H1 (cell line): ENCODE measurements around the gene FDPS. TPM values are rescaled to one million over a fixed set of nuclear protein-coding genes. Genes with fewer than 3 reads are reported as not detected.

Experiments used
- CTCF ChIA-PET: fragments of 300-600 bp; sonication (Branson Sonifier 250); formaldehyde crosslinking; loops from one replicate; lab custom pipeline; 2021; ENCODE audit not compliant: partially characterized antibody; lab: Charles Lee
- POLR2A ChIA-PET: fragments of 300-600 bp; sonication (Branson Sonifier 250); formaldehyde crosslinking; loops from one replicate; lab custom pipeline; 2021; ENCODE audit warnings: inconsistent platforms; ENCODE audit not compliant: partially characterized antibody; lab: Charles Lee
- DNase-seq, 2 experiments: peaks; one replicate each; pipeline versions ENCODE4 v3.0.0 to v3.0.0-alpha.2; 2010 to 2022; ENCODE audit warnings: low spot score in 2 of 2, low read depth in 1 of 2, mixed read lengths in 1 of 2
- FAIRE-seq: peaks from 2 replicates; lab custom pipeline; 2011; peaks lifted over from hg19 to GRCh38; lab: Jason Lieb, UNC
- H2AFZ ChIP-seq: 2 replicates; pipeline ENCODE4 v1.8.1; 2012; ENCODE audit warnings: low read length, inconsistent platforms
- H2AK5ac ChIP-seq: 2 replicates; pipeline ENCODE4 v1.6.1; 2013; ENCODE audit warnings: low read depth, low read length
- H2BK120ac ChIP-seq: replicated peaks from 2 replicates; pipeline ENCODE3; 2013; ENCODE audit warnings: low read depth, low read length, inconsistent platforms
- H2BK12ac ChIP-seq: 2 replicates; pipeline ENCODE4 v1.6.1; 2013; ENCODE audit warnings: low read depth, low read length
- H2BK15ac ChIP-seq: 2 replicates; pipeline ENCODE4 v1.6.1; 2013; ENCODE audit warnings: low read length
- H2BK20ac ChIP-seq: 2 replicates; pipeline ENCODE4 v1.6.1; 2013; ENCODE audit warnings: low read length
- H2BK5ac ChIP-seq: 2 replicates; pipeline ENCODE4 v1.6.1; 2013; ENCODE audit warnings: low read depth, low read length
- H3K14ac ChIP-seq: 2 replicates; pipeline ENCODE4 v1.6.1; 2013; ENCODE audit warnings: inconsistent platforms; ENCODE audit not compliant: insufficient read length
- H3K18ac ChIP-seq: 2 replicates; pipeline ENCODE4 v1.6.1; 2013; ENCODE audit warnings: low read length; ENCODE audit errors: extremely low read depth
- H3K23ac ChIP-seq: 2 replicates; pipeline ENCODE4 v1.6.1; 2013; ENCODE audit warnings: inconsistent platforms; ENCODE audit not compliant: insufficient read length
- H3K23me2 ChIP-seq: 2 replicates; pipeline ENCODE4 v1.6.1; 2013; ENCODE audit warnings: low read depth, low read length
- H3K27ac ChIP-seq: 2 replicates; pipeline ENCODE4 v1.6.1; 2011; ENCODE audit warnings: low read depth, low read length, inconsistent platforms
- H3K27me3 ChIP-seq, 4 experiments: replicated peaks in 1 of 4; 1 replicate in 1 of 4; 2 replicates in 3 of 4; pipeline versions ENCODE4 v1.6.1 to v1.8.1; 2011 to 2013; ENCODE audit warnings: low read length in 3 of 4, mild to moderate bottlenecking in 3 of 4, inconsistent platforms in 2 of 4, mixed read lengths in 2 of 4, moderate library complexity in 1 of 4; ENCODE audit not compliant: control insufficient read depth in 3 of 4, insufficient read depth in 3 of 4; ENCODE audit errors: extremely low read depth in 1 of 4
- H3K36me3 ChIP-seq, 4 experiments: 2 replicates each; pipeline versions ENCODE4 v1.6.1 to v1.8.1; 2011 to 2013; ENCODE audit warnings: mild to moderate bottlenecking in 4 of 4, low read length in 3 of 4, moderate library complexity in 2 of 4, control low read depth in 1 of 4, inconsistent platforms in 1 of 4; ENCODE audit not compliant: insufficient read depth in 4 of 4, control insufficient read depth in 2 of 4
- H3K4ac ChIP-seq: replicated peaks from 2 replicates; pipeline ENCODE3; 2013; ENCODE audit warnings: low read length, low read depth, mixed read lengths, inconsistent platforms; ENCODE audit not compliant: insufficient read length
- H3K4me1 ChIP-seq, 4 experiments: replicated peaks in 1 of 4; 1 replicate in 1 of 4; 2 replicates in 3 of 4; pipeline versions ENCODE4 v1.6.1 to v1.8.1; 2011 to 2013; ENCODE audit warnings: low read length in 3 of 4, inconsistent platforms in 2 of 4, mixed read lengths in 1 of 4; ENCODE audit not compliant: insufficient read depth in 4 of 4, control insufficient read depth in 3 of 4
- H3K4me2 ChIP-seq, 2 experiments: 2 replicates each; pipeline versions ENCODE4 v1.6.1 to v1.8.1; 2011 to 2013; ENCODE audit warnings: low read depth in 2 of 2, low read length in 2 of 2, control low read depth in 1 of 2, inconsistent platforms in 1 of 2, mild to moderate bottlenecking in 1 of 2; ENCODE audit not compliant: insufficient read depth in 1 of 2
- H3K4me3 ChIP-seq, 4 experiments: fragments of 200-600, 300-600 bp in 1 of 4; sonication (generic), shearing (Covaris generic), sonication (Bioruptor Twin) in 1 of 4; 2 replicates each; pipeline versions ENCODE4 v1.5.1 to v1.8.1; 2011 to 2016; ENCODE audit warnings: low read length in 4 of 4, low read depth in 3 of 4, control low read depth in 2 of 4, inconsistent platforms in 2 of 4, mild to moderate bottlenecking in 2 of 4, mixed read lengths in 1 of 4, moderate library complexity in 1 of 4; ENCODE audit not compliant: insufficient read depth in 2 of 4; ENCODE audit errors: extremely low read depth in 1 of 4
- H3K56ac ChIP-seq: replicated peaks from 2 replicates; pipeline ENCODE3; 2013; ENCODE audit warnings: low read depth, mild to moderate bottlenecking, mixed read lengths, low read length, inconsistent platforms; ENCODE audit not compliant: insufficient read length
- H3K79me1 ChIP-seq: 2 replicates; pipeline ENCODE4 v1.6.1; 2013; ENCODE audit warnings: low read depth, low read length, control low read depth
- H3K79me2 ChIP-seq, 2 experiments: 2 replicates each; pipeline versions ENCODE4 v1.6.1 to v1.8.1; 2012 to 2013; ENCODE audit warnings: low read length in 2 of 2, mild to moderate bottlenecking in 2 of 2, inconsistent platforms in 1 of 2; ENCODE audit not compliant: insufficient read depth in 2 of 2, control insufficient read depth in 1 of 2
- H3K9ac ChIP-seq, 4 experiments: replicated peaks in 1 of 4; 1 replicate in 1 of 4; 2 replicates in 3 of 4; pipeline versions ENCODE4 v1.6.1 to v1.8.1; 2011 to 2013; ENCODE audit warnings: low read depth in 3 of 4, low read length in 3 of 4, control low read depth in 2 of 4, mild to moderate bottlenecking in 2 of 4, moderate library complexity in 2 of 4, inconsistent platforms in 1 of 4; ENCODE audit errors: extremely low read depth in 1 of 4
- H3K9me3 ChIP-seq, 2 experiments: 2 replicates each; pipeline versions ENCODE4 v1.6.1 to v1.8.1; 2012 to 2013; ENCODE audit warnings: mild to moderate bottlenecking in 2 of 2, moderate library complexity in 2 of 2, control low read depth in 1 of 2, inconsistent platforms in 1 of 2, low read depth in 1 of 2, low read length in 1 of 2, mixed read lengths in 1 of 2; ENCODE audit not compliant: insufficient read depth in 2 of 2
- H4K20me1 ChIP-seq, 2 experiments: replicated peaks in 1 of 2; 2 replicates each; pipeline versions ENCODE3 to v1.8.1; 2011 to 2013; ENCODE audit warnings: inconsistent platforms in 2 of 2, low read length in 2 of 2, mild to moderate bottlenecking in 1 of 2; ENCODE audit not compliant: insufficient read depth in 2 of 2, control insufficient read depth in 1 of 2
- H4K5ac ChIP-seq: 2 replicates; pipeline ENCODE4 v1.6.1; 2013; ENCODE audit warnings: low read length, low read depth, mixed read lengths, inconsistent platforms; ENCODE audit not compliant: insufficient read length
- H4K8ac ChIP-seq: 2 replicates; pipeline ENCODE4 v1.8.0; 2013; ENCODE audit warnings: mild to moderate bottlenecking, moderate library complexity, low read length, inconsistent platforms; ENCODE audit not compliant: insufficient read depth; ENCODE audit errors: extremely low read depth
- H4K91ac ChIP-seq: replicated peaks from 2 replicates; pipeline ENCODE3; 2013; ENCODE audit warnings: low read length, mixed read lengths, inconsistent platforms; ENCODE audit not compliant: insufficient read length
- CBX5 ChIP-seq: fragments of 300-800, 300-1000 bp; sonication (generic); IDR thresholded peaks from 2 replicates; pipeline ENCODE4 v1.7.1; 2016; ENCODE audit warnings: antibody characterized with exemption, low read length, low read depth
- SIN3A ChIP-seq, 2 experiments: IDR thresholded peaks in 1 of 2; conservative IDR thresholded peaks in 1 of 2; 2 replicates each; pipeline ENCODE4 v1.6.1; 2011 to 2012; ENCODE audit warnings: low read length in 2 of 2, improper control_type of control experiment in 1 of 2, low read depth in 1 of 2, mild to moderate bottlenecking in 1 of 2
- SP4 ChIP-seq: IDR thresholded peaks from 2 replicates; pipeline ENCODE4 v1.6.1; 2012; ENCODE audit warnings: low read length, inconsistent platforms
- WGBS, 2 experiments: shearing (Covaris generic) in 1 of 2; methylation state at CpG; one replicate each; pipeline versions ENCODE4 v1.1.6 to v1.1.7; 2013 to 2015; ENCODE audit warnings: low lambda C conversion rate in 2 of 2, mixed read lengths in 2 of 2, inconsistent platforms in 1 of 2, low coverage in 1 of 2, missing lambda C conversion rate in 1 of 2; ENCODE audit not compliant: insufficient replicate concordance in 2 of 2, insufficient coverage in 1 of 2, insufficient read length in 1 of 2; ENCODE audit errors: extremely low coverage in 1 of 2, missing lambda C conversion rate in 1 of 2; 5-methylcytosine and 5-hydroxymethylcytosine counted together
- polyA plus RNA-seq, 7 experiments: library from polyadenylated mRNA; depleted of rRNA in 3 of 7; stranded (reverse) in 5 of 7; unstranded in 2 of 7; fragments of >200 nt in 5 of 7; fragments of 200-250 nt in 2 of 7; gene quantifications; 1 replicate in 5 of 7; 2 replicates in 1 of 7; 4 replicates in 1 of 7; pipeline versions ENCODE4 v1.2.1 to v1.2.3, GENCODE V29; 2011 to 2013; ENCODE audit warnings: missing spikeins in 2 of 7, mixed read lengths in 2 of 7
- total RNA-seq: library from RNA; stranded (reverse); fragmentation: NEBNext Ultra II Directional; extraction: Animal tissue kit (Norgen Biotek cat#: 25700); gene quantifications from 2 replicates; pipeline ENCODE4 v1.2.1, GENCODE V29; 2021

FDPS gene
- total and polyA plus RNA-seq, 2 of the 8 experiments (the other 6 are each of a cell fraction or from before 2014, with no cell fraction given): 267 to 368 TPM

- H4K5ac ChIP-seq: peak overlapping the region; percentile 95
- TF ChIP-seq SIN3A (conservative IDR thresholded peaks at IDR 0.05 in 1 of 2, IDR thresholded peaks at IDR 0.05 in 1 of 2; ENCODE audit: low read depth in 1 of 2, low read length in 2 of 2) (0 out of 4 replicates have a peak, but pooled peaks of 1 of the 2 experiments have one; percentile 12), SP4 (no peak), CBX5 (no peak)
- H2AFZ ChIP-seq: 0 out of 2 replicates have a peak overlapping the region, but pooled peaks have one; percentile 68
- H3K79me2 ChIP-seq: peaks cover 0 to 4% of the 10 kb centered on the region in 2 experiments; a peak in 1 of 4 replicates
- peak overlapping the region; percentile 78; the same call in 1 of the 2 replicates for H3K18ac ChIP-seq
- peaks cover 8 to 12% of the 10 kb centered on the region in 2 experiments for H4K20me1 ChIP-seq
- FAIRE-seq: no peak
- no peak overlapping the region for H3K23ac ChIP-seq
- H3K9me3 ChIP-seq: no peaks in the 10 kb centered on the region
- peak overlapping the region in 2 of 4 experiments; percentile 67 to 68; a peak in 4 of 7 replicates for H3K9ac ChIP-seq
- peaks cover 4% of the 10 kb centered on the region for H3K79me1 ChIP-seq
- peaks cover 16% of the 10 kb centered on the region; the same call in 1 of the 2 replicates for H3K23me2 ChIP-seq
- no peak overlapping the region for H2AK5ac ChIP-seq
- WGBS, 2 experiments: 1% methylated on average over 15 of the region's 29 CpGs; no CpG with 5 or more reads in 1 of the 2 experiments
- peak overlapping the region; percentile 90 for H3K56ac ChIP-seq
- H2BK5ac ChIP-seq: peak overlapping the region; percentile 83; the same call in 1 of the 2 replicates
- H2BK120ac ChIP-seq: no peak overlapping the region
- peak overlapping the region; percentile 79 for H4K91ac ChIP-seq
- 0 out of 2 replicates have a peak overlapping the region, but pooled peaks have one; percentile 39 for H2BK12ac ChIP-seq
- H2BK15ac ChIP-seq: peak overlapping the region; percentile 97; the same call in 1 of the 2 replicates
- H3K4me2 ChIP-seq: peak overlapping the region; percentile 73 to 97
- H3K14ac ChIP-seq: no peak overlapping the region
- H3K4me3 ChIP-seq: peak overlapping the region; percentile 82 to 95 (median 90)
- peak; percentile 77 to 93 for DNase-seq
- H3K27me3 ChIP-seq: peaks cover 0 to 5% (median 3%) of the 10 kb centered on the region in 4 experiments; a peak in 4 of 7 replicates
- peak overlapping the region; percentile 66 for H3K4ac ChIP-seq
- peaks cover 0 to 27% (median 9%) of the 10 kb centered on the region in 4 experiments; a peak in 6 of 8 replicates for H3K36me3 ChIP-seq
- no peak overlapping the region for H2BK20ac ChIP-seq
- POLR2A ChIA-PET: interaction anchor here (0.8 to 2.6 kb wide), 11 partner anchors 10 to 240 kb away, joined by 3 to 11 read pairs (median 5); partner anchors contain the start of genes CLK2, ENTREP3, FDPS and MTX1
- H4K8ac ChIP-seq: peak overlapping the region; percentile 86
- CTCF ChIA-PET: interaction anchor here (0.6 to 15.0 kb wide), 14 partner anchors 11 to 284 kb away, joined by 3 to 227 read pairs (median 6); partner anchors contain the start of genes CLK2, ENTREP3 and PKLR
- peaks cover 8 to 26% (median 14%) of the 10 kb centered on the region in 4 experiments; a peak in 6 of 7 replicates for H3K4me1 ChIP-seq
- peak overlapping the region; percentile 67; the same call in 1 of the 2 replicates for H3K27ac ChIP-seq
Observed at GRCh38 chr1:155323729-155324036, 15.0 kb downstream of the FDPS start.
